Heart left ventricle (tissue), 16 donors: ENCODE results near the gene DNAJC10. TPM values are rescaled to one million over a fixed set of nuclear protein-coding genes. Genes with fewer than 3 reads are reported as not detected.
A peak's percentile ranks its signal among the peaks of the same experiment; 100 is the strongest.

Source experiments
- ATAC-seq, 4 donors: fragments of 200-7000 bp; cut with Tn5 transposase; one replicate each; pipeline ENCODE4 v1.9.1; 2020 to 2022; ENCODE audit warnings: moderate library complexity in 4 of 4, mild to moderate bottlenecking in 3 of 4, moderate number of reproducible peaks in 1 of 4
- DNase-seq, 5 donors: peaks; one replicate each; pipeline ENCODE4 v3.0.0-alpha.2; 2020
- H3K27ac ChIP-seq, 12 donors: fragments of 200-600 bp; sonication (generic) in 4 of 12; one replicate each; pipeline versions ENCODE4 v1.5.0 to v1.8.0; 2016 to 2022; ENCODE audit warnings: mild to moderate bottlenecking in 2 of 12
- H3K27me3 ChIP-seq, 9 donors: fragments of 200-600 bp; sonication (generic) in 2 of 9; one replicate each; pipeline versions ENCODE4 v1.5.1 to v1.8.0; 2016 to 2022; ENCODE audit warnings: mild to moderate bottlenecking in 3 of 9
- H3K36me3 ChIP-seq, 9 donors: fragments of 200-600 bp; sonication (generic) in 2 of 9; one replicate each; pipeline versions ENCODE4 v1.5.0 to v1.8.0; 2018 to 2022; ENCODE audit warnings: mild to moderate bottlenecking in 2 of 9
- H3K4me1 ChIP-seq, 12 donors: fragments of 200-600 bp; sonication (generic) in 4 of 12; one replicate each; pipeline versions ENCODE4 v1.5.0 to v1.8.0; 2016 to 2022; ENCODE audit warnings: mild to moderate bottlenecking in 3 of 12
- H3K4me3 ChIP-seq, 12 donors: fragments of 200-600 bp; sonication (generic) in 4 of 12; one replicate each; pipeline versions ENCODE4 v1.5.0 to v1.8.0; 2017 to 2022; ENCODE audit warnings: mild to moderate bottlenecking in 9 of 12, moderate library complexity in 4 of 12
- H3K9me3 ChIP-seq, 12 donors: fragments of 200-600 bp; sonication (generic) in 4 of 12; one replicate each; pipeline versions ENCODE4 v1.5.0 to v1.8.0; 2016 to 2022; ENCODE audit warnings: mild to moderate bottlenecking in 1 of 12
- CTCF ChIP-seq, 12 donors: fragments of 200-600 bp; sonication (generic) in 4 of 12; IDR thresholded peaks; one replicate each; pipeline versions ENCODE4 v1.5.0 to v1.8.0; 2018 to 2022; ENCODE audit warnings: antibody characterized with exemption in 12 of 12, mild to moderate bottlenecking in 5 of 12
- POLR2A ChIP-seq, 2 donors: fragments of 450-650 bp; IDR thresholded peaks; one replicate each; pipeline ENCODE4 v1.6.1; 2017; ENCODE audit warnings: antibody characterized with exemption in 2 of 2, mild to moderate bottlenecking in 2 of 2, moderate library complexity in 2 of 2
- WGBS, 4 donors: extraction: QIAGEN DNeasy Blood & Tissue Kit in 2 of 4; methylation state at CpG; one replicate each; pipeline versions ENCODE4 v1.1.5 to v1.1.7; 2013 to 2018; 5-methylcytosine and 5-hydroxymethylcytosine counted together
- intact Hi-C, 10 donors: fragments of 100-400 bp; cut with DNase I; formaldehyde crosslinking; loops; one replicate each; pipeline versions ENCODE4 v1.11.1 to v1.14.2; 2022
- polyA plus RNA-seq, 2 donors: library from polyadenylated mRNA; stranded (reverse); fragments of 200-250 nt; gene quantifications; one replicate each; pipeline ENCODE4 v1.2.3, GENCODE V29; 2013
- total RNA-seq, 9 donors: library from RNA; depleted of rRNA in 2 of 9; stranded (reverse); fragments of >200 nt in 2 of 9; fragmentation: NEBNext Ultra II Directional in 3 of 9; extraction: Animal tissue kit (Norgen Biotek cat#: 25700) in 3 of 9; gene quantifications; one replicate each; pipeline versions ENCODE4 v1.1.0 to v1.2.4, GENCODE V29; 2016 to 2023
- donor health status: ischemic (EF 13 %, LVEDD 7.1; RV severe dilation, severe dysfunction).
- donor health status: healthy with polysubstance abuse.
- donor health status: DM: no; HTN: yes; CAD: no.
- donor health status: DM: no; HTN: no; CAD: no.
- donor health status: ischemic (EF 25% LVEDD 6.9; RV normal size, moderate dysfunction).
- donor health status: ischemic (EF 25% LVEDD 5.7; RV mildly dilated, moderate dysfunction).
- donor health status: healthy.
- donor health status: DM: yes; HTN: yes; CAD: no.
- donor health status: ischemic (EF 35%, LVEDD 5.7; RV mildly dilated, moderate dysfunction).
- donor health status: nonischemic (EF 11% LVEDD 7.7; RV severe dilation, severe dysfunction).
- donor health status: DM: yes; HTN: yes; CAD: no.
- donor health status: PGD.
- donor health status: ischemic (EF 29% LVEDD 5.4; RV normal size, mild dysfunction).
- donor health status: nonischemic (EF 23%, LVEDD 6.1; RV moderate dilation, normal function).

DNAJC10 gene
- total and polyA plus RNA-seq, 11 donors = 9.8 to 73.5 (median 47.3) TPM

- Histone ChIP-seq H3K4me3 (no peak overlapping the region), H3K4me1 (peaks cover 0 to 20% (median 7%) of the 10 kb centered on the region in 12 donors), H3K9me3 (no peaks in the 10 kb centered on the region), H3K36me3 (peaks cover 0 to 99% (median 83%) of the 10 kb centered on the region in 9 donors), H3K27ac (no peak overlapping the region), H3K27me3 (no peaks in the 10 kb centered on the region)
- intact Hi-C loops = no loop called here
- 94 to 98% (median 97%) methylated on average over 1 of the region's 1 CpG for WGBS, 4 donors
- TF ChIP-seq CTCF (IDR thresholded peaks at IDR 0.05) (no peak), POLR2A (IDR thresholded peaks at IDR 0.05) (no peak)
- DNase-seq (no peak), ATAC-seq (no peak)
These were observed 42.3 kb downstream of the DNAJC10 start for GRCh38 chr2:182758379-182758778.

GRCh38 chr2:182761903-182762302 lies 45.8 kb downstream of the DNAJC10 start:
- DNase-seq = no peak
- H3K4me3 ChIP-seq = peak overlapping the region in 1 of 12 donors; percentile 4
- peaks cover 0 to 92% (median 70%) of the 10 kb centered on the region in 9 donors for H3K36me3 ChIP-seq
- TF ChIP-seq CTCF (IDR thresholded peaks at IDR 0.05) (peak in 5 of 12 donors; percentile 21 to 42 (median 26)), POLR2A (IDR thresholded peaks at IDR 0.05) (no peak)
- ATAC-seq = peak in 3 of 4 donors; percentile 45 to 54 (median 47)
- H3K27ac ChIP-seq = peak overlapping the region in 7 of 12 donors; percentile 2 to 54 (median 17)
- 54 to 71% (median 64%) methylated on average over 4 of the region's 4 CpGs for WGBS, 4 donors
- intact Hi-C loops = loop anchor here in 9 of 10 donors (5.0 to 10.0 kb wide), 3 partner anchors 215 to 323 kb away; no protein-coding TSS in a partner anchor
- H3K27me3 ChIP-seq = no peaks in the 10 kb centered on the region
- peaks cover 0 to 25% (median 7%) of the 10 kb centered on the region in 12 donors for H3K4me1 ChIP-seq
- H3K9me3 ChIP-seq = no peaks in the 10 kb centered on the region

GRCh38 chr2:182763311-182763912 lies 47.4 kb downstream of the DNAJC10 start:
- Histone ChIP-seq H3K9me3 (no peaks in the 10 kb centered on the region), H3K27ac (peak overlapping the region in 1 of 12 donors; percentile 16), H3K27me3 (no peaks in the 10 kb centered on the region), H3K4me3 (no peak overlapping the region), H3K4me1 (peaks cover 0 to 25% (median 7%) of the 10 kb centered on the region in 12 donors), H3K36me3 (peaks cover 0 to 77% (median 57%) of the 10 kb centered on the region in 9 donors)
- ATAC-seq = peak in 3 of 4 donors; percentile 46 to 53 (median 53)
- no peak for DNase-seq
- TF ChIP-seq POLR2A (IDR thresholded peaks at IDR 0.05) (no peak), CTCF (IDR thresholded peaks at IDR 0.05) (peak; percentile 29 to 65 (median 54))
- intact Hi-C loops = loop anchor here in 9 of 10 donors (5.0 to 10.0 kb wide), 3 partner anchors 214 to 321 kb away; no protein-coding TSS in a partner anchor
- WGBS, 4 donors = 43 to 60% (median 50%) methylated on average over 11 of the region's 11 CpGs

- no peaks in the 10 kb centered on the region for H3K27me3 ChIP-seq
- TF ChIP-seq POLR2A (IDR thresholded peaks at IDR 0.05) = no peak
- no peak for TF ChIP-seq CTCF (IDR thresholded peaks at IDR 0.05)
- peaks cover 0 to 25% (median 6%) of the 10 kb centered on the region in 12 donors for H3K4me1 ChIP-seq
- peaks cover 0 to 20% (median 0%) of the 10 kb centered on the region in 12 donors for H3K9me3 ChIP-seq
- ATAC-seq (peak in 3 of 4 donors; percentile 36 to 55 (median 51)), DNase-seq (no peak)
- peak overlapping the region in 1 of 12 donors; percentile 18 for H3K27ac ChIP-seq
- WGBS, 4 donors = 30 to 41% (median 37%) methylated on average over 6 of the region's 6 CpGs
- no peak overlapping the region for H3K4me3 ChIP-seq
- peaks cover 0 to 45% (median 25%) of the 10 kb centered on the region in 9 donors for H3K36me3 ChIP-seq
- intact Hi-C loops = loop anchor here in 1 of 10 donors (10.0 kb wide), 1 partner anchor 318 kb away; no protein-coding TSS in a partner anchor
These were observed 50.6 kb downstream of the DNAJC10 start for GRCh38 chr2:182766626-182767025.
